HG03280 (cell line): ENCODE results near the gene RPS6KA2.
A peak's percentile ranks its signal among the peaks of the same experiment; 100 is the strongest.
"Not testable (repeated sequence)": the region's sequence is repeated elsewhere in the genome, so short reads cannot be mapped to it uniquely, and the experiment has no call there.

ENCODE experiments used
- ATAC-seq: cut with Tn5 transposase; IDR thresholded peaks from one replicate; pipeline ENCODE4 v1.9.1; 2021; ENCODE audit warnings: mild to moderate bottlenecking, moderate library complexity; ENCODE audit not compliant: unreplicated experiment

The RPS6KA2 gene

GRCh38 chr6:166411271-166411670, 215.8 kb downstream of the RPS6KA2 start:
- no peak for ATAC-seq

- ATAC-seq, result no peak
These were observed 216.6 kb downstream of the RPS6KA2 start for GRCh38 chr6:166410426-166410935.

- no peak for ATAC-seq
These were observed 217.9 kb downstream of the RPS6KA2 start for GRCh38 chr6:166408936-166409755.

- ATAC-seq, result no peak
These were observed 220.9 kb downstream of the RPS6KA2 start for GRCh38 chr6:166406197-166406596.

GRCh38 chr6:166405386-166405785, 221.7 kb downstream of the RPS6KA2 start:
- no peak for ATAC-seq

GRCh38 chr6:166402582-166403277, 224.3 kb downstream of the RPS6KA2 start:
- no peak for ATAC-seq

GRCh38 chr6:166400649-166401250, 226.3 kb downstream of the RPS6KA2 start:
- peak; percentile 74 for ATAC-seq

GRCh38 chr6:166400181-166400580, 226.9 kb downstream of the RPS6KA2 start:
- no peak for ATAC-seq

- no peak for ATAC-seq
These were observed 228.7 kb downstream of the RPS6KA2 start for GRCh38 chr6:166398348-166398747.

- no peak for ATAC-seq
These were observed 229.2 kb downstream of the RPS6KA2 start for GRCh38 chr6:166397849-166398248.

GRCh38 chr6:166395778-166396177, 231.3 kb downstream of the RPS6KA2 start:
- ATAC-seq, result no peak

- ATAC-seq, result no peak
These were observed 231.7 kb downstream of the RPS6KA2 start for GRCh38 chr6:166395351-166395750.

- ATAC-seq, result no peak
These were observed 232.8 kb downstream of the RPS6KA2 start for GRCh38 chr6:166394036-166394892.

GRCh38 chr6:166393535-166393823, 233.6 kb downstream of the RPS6KA2 start:
- no peak for ATAC-seq

GRCh38 chr6:166392755-166393534, 234.1 kb downstream of the RPS6KA2 start:
- not testable (repeated sequence) for ATAC-seq

GRCh38 chr6:166389119-166389518, 237.9 kb downstream of the RPS6KA2 start:
- ATAC-seq, result no peak

GRCh38 chr6:166388290-166389004, 238.6 kb downstream of the RPS6KA2 start:
- ATAC-seq, result no peak

- no peak for ATAC-seq
These were observed 239.3 kb downstream of the RPS6KA2 start for GRCh38 chr6:166387642-166388289.

GRCh38 chr6:166387098-166387497, 240.0 kb downstream of the RPS6KA2 start:
- not testable (repeated sequence) for ATAC-seq
